Neuronal stem cell (in vitro differentiated cells): ENCODE data around the gene TOR1AIP2.
"Not testable (repeated sequence)": the region's sequence is repeated elsewhere in the genome, so short reads cannot be mapped to it uniquely, and the experiment has no call there.

ENCODE experiments used
- DNase-seq: peaks from one replicate; pipeline ENCODE4 v3.0.0-alpha.2; 2013; ENCODE audit warnings: low spot score
- H2AFZ ChIP-seq: one replicate; pipeline ENCODE4 v1.6.1; 2013; ENCODE audit warnings: mild to moderate bottlenecking, low read length, inconsistent platforms
- H2AK5ac ChIP-seq: 2 replicates; pipeline ENCODE4 v1.6.1; 2013; ENCODE audit warnings: low read depth, mild to moderate bottlenecking, inconsistent platforms, low read length, moderate library complexity, mixed read lengths
- H2BK120ac ChIP-seq: 2 replicates; pipeline ENCODE4 v1.6.1; 2013; ENCODE audit warnings: low read depth, mild to moderate bottlenecking, inconsistent platforms, low read length, moderate library complexity, mixed read lengths
- H2BK12ac ChIP-seq: one replicate; pipeline ENCODE4 v1.6.1; 2013; ENCODE audit warnings: low read length, inconsistent platforms
- H2BK15ac ChIP-seq: 2 replicates; pipeline ENCODE4 v1.6.1; 2013; ENCODE audit warnings: mild to moderate bottlenecking, low read length, inconsistent platforms, mixed read lengths
- H2BK5ac ChIP-seq: one replicate; pipeline ENCODE4 v1.6.1; 2013; ENCODE audit warnings: inconsistent platforms, mild to moderate bottlenecking, low read length, moderate library complexity
- H3K14ac ChIP-seq: one replicate; pipeline ENCODE4 v1.6.1; 2013; ENCODE audit warnings: low read length, inconsistent platforms
- H3K18ac ChIP-seq: 2 replicates; pipeline ENCODE4 v1.6.1; 2013; ENCODE audit warnings: low read length, inconsistent platforms
- H3K23ac ChIP-seq: 2 replicates; pipeline ENCODE4 v1.6.1; 2013; ENCODE audit warnings: low read depth, mild to moderate bottlenecking, mixed read lengths, low read length, inconsistent platforms; ENCODE audit not compliant: poor library complexity
- H3K27ac ChIP-seq: replicated peaks from 3 replicates; pipeline ENCODE4 v1.5.1; 2013; ENCODE audit warnings: low read length, inconsistent platforms
- H3K27me3 ChIP-seq, 3 experiments: 2 replicates each; pipeline ENCODE4 v1.6.1; 2013; ENCODE audit warnings: low read length in 3 of 3, mild to moderate bottlenecking in 2 of 3, inconsistent platforms in 1 of 3, low read depth in 1 of 3, mixed read lengths in 1 of 3, moderate library complexity in 1 of 3; ENCODE audit not compliant: control insufficient read depth in 3 of 3, insufficient read depth in 3 of 3
- H3K36me3 ChIP-seq, 2 donors: replicated peaks in 1 of 2; 2 replicates each; pipeline ENCODE4 v1.6.1; 2013; ENCODE audit warnings: low read length in 2 of 2; ENCODE audit not compliant: control insufficient read depth in 2 of 2, insufficient read depth in 2 of 2
- H3K4ac ChIP-seq: 2 replicates; pipeline ENCODE4 v1.6.1; 2013; ENCODE audit warnings: inconsistent platforms, mild to moderate bottlenecking, low read length, moderate library complexity
- H3K4me1 ChIP-seq, 2 donors: 1 replicate in 1 of 2; 2 replicates in 1 of 2; pipeline ENCODE4 v1.6.1; 2013; ENCODE audit warnings: low read length in 2 of 2, low read depth in 1 of 2; ENCODE audit not compliant: control insufficient read depth in 2 of 2, insufficient read depth in 1 of 2
- H3K4me2 ChIP-seq: one replicate; pipeline ENCODE4 v1.6.1; 2013; ENCODE audit warnings: mild to moderate bottlenecking, low read length, inconsistent platforms; ENCODE audit not compliant: insufficient read depth, poor library complexity, severe bottlenecking
- H3K4me3 ChIP-seq, 2 donors: 2 replicates each; pipeline ENCODE4 v1.5.1; 2013; ENCODE audit warnings: low read length in 2 of 2, mild to moderate bottlenecking in 2 of 2, inconsistent platforms in 1 of 2, moderate library complexity in 1 of 2
- H3K79me1 ChIP-seq: one replicate; pipeline ENCODE4 v1.6.1; 2013; ENCODE audit warnings: low read depth, mild to moderate bottlenecking, inconsistent platforms, low read length, moderate library complexity
- H3K9ac ChIP-seq: one replicate; pipeline ENCODE4 v1.6.1; 2013; ENCODE audit warnings: mild to moderate bottlenecking, low read depth, low read length, inconsistent platforms; ENCODE audit not compliant: poor library complexity
- H3K9me3 ChIP-seq, 2 donors: replicated peaks in 1 of 2; 2 replicates each; pipeline versions ENCODE3 to v1.6.1; 2013; ENCODE audit warnings: low read length in 2 of 2, mild to moderate bottlenecking in 2 of 2, inconsistent platforms in 1 of 2, low read depth in 1 of 2, mixed read lengths in 1 of 2, moderate library complexity in 1 of 2; ENCODE audit not compliant: control insufficient read depth in 2 of 2, insufficient read depth in 1 of 2
- H4K8ac ChIP-seq: one replicate; pipeline ENCODE4 v1.6.1; 2013; ENCODE audit warnings: low read depth, mild to moderate bottlenecking, inconsistent platforms, low read length, moderate library complexity
- H4K91ac ChIP-seq: one replicate; pipeline ENCODE4 v1.6.1; 2013; ENCODE audit warnings: low read length, low read depth, mild to moderate bottlenecking, inconsistent platforms; ENCODE audit not compliant: poor library complexity
- WGBS, 2 donors: extraction: QIAGEN DNeasy Blood & Tissue Kit; methylation state at CpG; one replicate each; pipeline ENCODE4 v1.1.7; 2013; ENCODE audit warnings: missing lambda C conversion rate in 2 of 2, mixed read lengths in 1 of 2; ENCODE audit not compliant: insufficient read length in 2 of 2, insufficient replicate concordance in 1 of 2; ENCODE audit errors: extremely low coverage in 2 of 2; 5-methylcytosine and 5-hydroxymethylcytosine counted together

Gene TOR1AIP2

DNA sequence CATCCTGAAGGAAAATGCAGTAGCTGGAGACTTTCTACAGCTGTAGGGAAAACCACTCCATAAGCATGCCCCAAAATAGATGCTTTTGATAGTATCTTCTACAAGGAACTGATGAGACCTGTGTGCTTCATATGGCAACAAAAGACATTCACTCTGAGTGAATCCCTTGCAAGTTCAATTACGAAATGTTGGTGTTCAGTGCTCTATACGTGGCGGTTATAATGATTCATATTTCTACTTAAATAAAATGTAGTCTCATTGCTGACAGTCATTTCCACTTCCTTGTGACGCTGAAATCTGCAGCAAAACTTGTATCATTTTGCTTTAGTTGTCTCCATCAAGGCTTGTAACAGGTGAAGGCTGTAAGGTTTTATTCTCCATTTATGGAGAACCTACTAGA, 20.6 kb downstream of the TOR1AIP2 start:
- H2BK15ac ChIP-seq = no peak overlapping the region
- no peak overlapping the region for H3K18ac ChIP-seq
- no peak overlapping the region for H3K4me3 ChIP-seq
- H2BK120ac ChIP-seq = no peak overlapping the region
- no peaks in the 10 kb centered on the region for H3K27me3 ChIP-seq
- H4K91ac ChIP-seq = no peak overlapping the region
- WGBS, 2 donors = no CpG with 5 or more reads among the region's 4 CpGs
- peaks cover 0 to 13% of the 10 kb centered on the region in 2 donors for H3K4me1 ChIP-seq
- H3K4ac ChIP-seq = no peak overlapping the region
- H2BK12ac ChIP-seq = no peak overlapping the region
- H2AFZ ChIP-seq = no peak overlapping the region
- no peak overlapping the region for H3K27ac ChIP-seq
- H2BK5ac ChIP-seq = no peak overlapping the region
- H4K8ac ChIP-seq = no peak overlapping the region
- no peak overlapping the region for H3K4me2 ChIP-seq
- no peak overlapping the region for H3K23ac ChIP-seq
- H2AK5ac ChIP-seq = no peak overlapping the region
- DNase-seq = no peak
- H3K36me3 ChIP-seq = peaks cover 2 to 63% of the 10 kb centered on the region in 2 donors
- no peaks in the 10 kb centered on the region for H3K79me1 ChIP-seq
- H3K9ac ChIP-seq = no peak overlapping the region
- H3K9me3 ChIP-seq = no peaks in the 10 kb centered on the region
- H3K14ac ChIP-seq = no peak overlapping the region

DNA sequence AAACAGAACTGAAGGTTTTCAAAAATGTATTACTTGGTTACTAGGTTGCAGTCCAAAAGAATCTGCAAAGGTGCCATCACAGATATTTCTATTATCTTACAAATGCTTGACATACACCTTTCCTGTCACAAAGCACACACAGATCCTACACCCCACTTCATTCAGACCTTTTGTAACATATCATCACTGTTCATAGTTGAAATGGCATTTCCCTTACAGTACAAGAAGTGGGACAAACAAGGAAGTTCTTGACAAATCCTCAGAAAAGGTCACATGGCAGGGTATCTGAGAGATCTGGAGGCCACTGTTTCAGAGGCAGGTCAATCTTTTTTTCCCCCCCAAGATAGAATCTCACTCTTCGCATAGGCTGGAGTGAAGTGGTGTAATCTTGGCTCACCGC, 21.3 kb downstream of the TOR1AIP2 start:
- Histone ChIP-seq H3K23ac (no peak overlapping the region), H3K4ac (no peak overlapping the region), H4K91ac (no peak overlapping the region), H2BK5ac (no peak overlapping the region), H3K4me2 (no peak overlapping the region), H2BK120ac (no peak overlapping the region), H2BK15ac (no peak overlapping the region), H3K18ac (no peak overlapping the region), H2AK5ac (no peak overlapping the region), H3K14ac (no peak overlapping the region), H2AFZ (no peak overlapping the region), H3K79me1 (no peaks in the 10 kb centered on the region), H4K8ac (no peak overlapping the region), H3K36me3 (peaks cover 2 to 60% of the 10 kb centered on the region in 2 donors), H3K9me3 (no peaks in the 10 kb centered on the region), H3K4me1 (peaks cover 0 to 13% of the 10 kb centered on the region in 2 donors), H3K9ac (no peak overlapping the region), H3K27ac (no peak overlapping the region), H3K27me3 (no peaks in the 10 kb centered on the region), H3K4me3 (no peak overlapping the region), H2BK12ac (no peak overlapping the region)
- WGBS, 2 donors = no CpG with 5 or more reads among the region's 2 CpGs
- no peak for DNase-seq

GRCh38 chr1:179855831-179856230, 21.8 kb downstream of the TOR1AIP2 start:
- not testable (repeated sequence) for DNase-seq, H2BK15ac ChIP-seq, H3K4me2 ChIP-seq, H3K9ac ChIP-seq, H2BK120ac ChIP-seq, H2BK12ac ChIP-seq, H2BK5ac ChIP-seq, H3K4me3 ChIP-seq, H3K23ac ChIP-seq, H3K9me3 ChIP-seq, H3K79me1 ChIP-seq, H4K8ac ChIP-seq, H3K14ac ChIP-seq, H3K4ac ChIP-seq, H3K27me3 ChIP-seq, H2AFZ ChIP-seq, H3K18ac ChIP-seq, H4K91ac ChIP-seq, H3K27ac ChIP-seq, H2AK5ac ChIP-seq
- WGBS, 2 donors = no CpG with 5 or more reads among the region's 4 CpGs
- Histone ChIP-seq H3K4me1 (peaks cover 0 to 12% of the 10 kb centered on the region in 2 donors), H3K36me3 (peaks cover 5 to 60% of the 10 kb centered on the region in 2 donors)

GRCh38 chr1:179853102-179853501, 24.5 kb downstream of the TOR1AIP2 start:
- no peak overlapping the region for H3K4ac ChIP-seq
- H3K9me3 ChIP-seq = no peaks in the 10 kb centered on the region
- DNase-seq = no peak
- no peak overlapping the region for H2AK5ac ChIP-seq
- H3K14ac ChIP-seq = no peak overlapping the region
- H3K27ac ChIP-seq = no peak overlapping the region
- H2BK12ac ChIP-seq = no peak overlapping the region
- H3K4me1 ChIP-seq = no peaks in the 10 kb centered on the region
- H4K91ac ChIP-seq = no peak overlapping the region
- H2BK120ac ChIP-seq = no peak overlapping the region
- H3K4me3 ChIP-seq = no peak overlapping the region
- H3K23ac ChIP-seq = no peak overlapping the region
- no CpG with 5 or more reads among the region's 1 CpG for WGBS, 2 donors
- no peak overlapping the region for H4K8ac ChIP-seq
- H3K4me2 ChIP-seq = no peak overlapping the region
- H3K79me1 ChIP-seq = no peaks in the 10 kb centered on the region
- H2BK5ac ChIP-seq = no peak overlapping the region
- H2AFZ ChIP-seq = no peak overlapping the region
- no peaks in the 10 kb centered on the region for H3K27me3 ChIP-seq
- H3K9ac ChIP-seq = no peak overlapping the region
- H3K18ac ChIP-seq = no peak overlapping the region
- H3K36me3 ChIP-seq = peaks cover 11 to 78% of the 10 kb centered on the region in 2 donors
- no peak overlapping the region for H2BK15ac ChIP-seq
